AG09319 (cell line): ENCODE data around the gene C1orf210.
A peak's percentile ranks its signal among the peaks of the same experiment; 100 is the strongest.

Experiments
- DNase-seq: peaks from one replicate; pipeline ENCODE4 v3.0.0-alpha.2; 2010; ENCODE audit warnings: low read depth; ENCODE audit errors: extremely low read depth
- TF ChIP-seq, protein P1 (sequence below): IDR thresholded peaks from 2 replicates; pipeline ENCODE4 v1.5.1; 2011; ENCODE audit warnings: low read depth, mild to moderate bottlenecking, inconsistent platforms, low read length, moderate library complexity

C1orf210 gene

DNA sequence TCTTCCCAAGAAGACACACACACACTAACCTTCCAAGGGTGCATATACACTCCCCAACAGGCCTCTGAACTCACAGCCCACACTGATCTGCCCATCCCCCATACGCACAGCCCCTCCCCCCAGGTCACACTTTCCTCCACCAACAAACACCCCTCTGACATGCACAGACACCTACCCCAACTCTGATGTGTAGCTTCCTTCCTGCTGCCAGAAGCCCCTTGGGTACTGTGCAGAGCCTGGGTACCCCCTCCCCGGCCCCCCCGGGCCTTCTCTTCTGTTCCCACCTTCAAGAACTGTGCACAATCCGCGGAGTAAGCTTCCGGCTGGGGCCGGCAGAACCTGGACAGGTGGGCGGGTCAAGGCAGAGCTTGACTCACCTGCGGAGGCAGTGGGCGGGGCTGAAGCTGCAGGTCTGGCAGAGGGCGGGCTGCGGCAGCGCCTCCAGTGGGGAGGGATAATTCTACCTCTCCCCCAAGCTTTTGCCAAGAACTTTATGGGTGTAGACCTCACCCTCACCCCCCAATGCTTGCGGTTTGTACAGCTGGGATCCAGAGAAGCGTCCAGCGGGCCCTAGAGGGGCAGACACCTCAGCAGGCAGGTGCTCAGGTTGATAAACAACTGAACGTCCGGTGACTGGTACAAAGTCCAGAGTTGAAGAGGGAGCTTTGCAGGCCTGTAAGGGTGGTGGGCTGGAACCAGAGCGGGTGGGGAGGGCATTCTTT, at the start of gene C1orf210:
Gene C1orf210, minus strand, starts transcription at position 313 of the 722 bp plus-strand sequence. CDS start 2,311 bp downstream, outside the sequence.
- TF ChIP-seq, protein P1, sequence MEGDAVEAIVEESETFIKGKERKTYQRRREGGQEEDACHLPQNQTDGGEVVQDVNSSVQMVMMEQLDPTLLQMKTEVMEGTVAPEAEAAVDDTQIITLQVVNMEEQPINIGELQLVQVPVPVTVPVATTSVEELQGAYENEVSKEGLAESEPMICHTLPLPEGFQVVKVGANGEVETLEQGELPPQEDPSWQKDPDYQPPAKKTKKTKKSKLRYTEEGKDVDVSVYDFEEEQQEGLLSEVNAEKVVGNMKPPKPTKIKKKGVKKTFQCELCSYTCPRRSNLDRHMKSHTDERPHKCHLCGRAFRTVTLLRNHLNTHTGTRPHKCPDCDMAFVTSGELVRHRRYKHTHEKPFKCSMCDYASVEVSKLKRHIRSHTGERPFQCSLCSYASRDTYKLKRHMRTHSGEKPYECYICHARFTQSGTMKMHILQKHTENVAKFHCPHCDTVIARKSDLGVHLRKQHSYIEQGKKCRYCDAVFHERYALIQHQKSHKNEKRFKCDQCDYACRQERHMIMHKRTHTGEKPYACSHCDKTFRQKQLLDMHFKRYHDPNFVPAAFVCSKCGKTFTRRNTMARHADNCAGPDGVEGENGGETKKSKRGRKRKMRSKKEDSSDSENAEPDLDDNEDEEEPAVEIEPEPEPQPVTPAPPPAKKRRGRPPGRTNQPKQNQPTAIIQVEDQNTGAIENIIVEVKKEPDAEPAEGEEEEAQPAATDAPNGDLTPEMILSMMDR: no peak
- DNase-seq: no peak

DNA sequence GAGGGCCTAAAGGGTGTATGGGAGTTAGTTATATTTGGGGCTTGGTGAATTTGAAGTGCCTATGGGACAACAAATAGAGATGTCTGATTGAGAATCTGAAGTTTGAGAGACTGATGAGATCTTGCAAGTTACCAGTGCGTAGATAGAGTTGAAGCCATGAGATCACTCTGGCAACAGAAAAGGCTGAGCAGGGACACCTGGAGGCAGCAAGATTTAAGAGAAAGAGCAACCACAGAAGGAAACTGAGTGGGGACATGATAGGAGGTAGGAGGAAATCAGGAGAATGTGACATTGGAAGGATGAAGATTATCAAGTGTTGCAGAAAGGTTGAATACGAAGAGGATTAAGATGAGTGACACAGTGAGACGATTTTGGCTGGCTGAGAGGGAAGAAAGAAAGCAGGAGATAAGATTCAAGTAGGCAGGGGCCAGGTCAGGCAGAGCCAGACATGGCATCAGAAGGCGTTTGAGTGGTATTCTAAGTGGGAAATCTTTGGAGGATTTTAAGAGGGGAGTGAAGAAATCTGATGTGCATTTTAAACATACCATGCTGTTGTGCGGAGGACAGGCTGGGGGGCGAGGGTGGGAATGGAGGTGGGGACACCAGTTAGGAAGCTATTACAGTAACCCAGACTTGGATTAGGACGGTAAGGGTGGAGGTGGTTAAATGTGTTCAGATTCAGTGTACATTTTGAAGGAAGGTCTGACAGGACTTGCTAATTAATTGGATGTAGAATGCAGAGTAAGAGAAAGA, 49.2 kb upstream of the C1orf210 start:
- no peak for DNase-seq
- TF ChIP-seq, protein P1: no peak

DNA sequence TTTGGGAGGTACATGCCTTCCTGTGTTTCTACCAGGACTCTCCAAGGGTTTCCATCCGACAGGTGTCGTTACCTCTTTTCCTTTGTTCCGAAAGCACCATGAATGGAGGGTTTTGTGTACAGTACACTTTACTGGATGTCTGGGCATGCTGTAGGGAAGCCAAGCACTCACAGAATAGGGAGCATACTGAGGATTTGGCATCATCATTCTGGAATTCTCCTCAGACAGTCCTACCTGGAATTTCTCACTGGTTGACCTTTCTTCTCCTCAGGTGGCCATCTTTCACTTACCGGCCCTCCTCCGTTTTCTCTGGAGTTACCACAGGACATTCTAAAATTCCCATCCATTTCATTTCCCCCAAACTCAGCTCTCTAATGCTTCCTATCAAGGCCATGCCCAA, 46.3 kb upstream of the C1orf210 start:
- no peak for DNase-seq
- TF ChIP-seq, protein P1: no peak

DNA sequence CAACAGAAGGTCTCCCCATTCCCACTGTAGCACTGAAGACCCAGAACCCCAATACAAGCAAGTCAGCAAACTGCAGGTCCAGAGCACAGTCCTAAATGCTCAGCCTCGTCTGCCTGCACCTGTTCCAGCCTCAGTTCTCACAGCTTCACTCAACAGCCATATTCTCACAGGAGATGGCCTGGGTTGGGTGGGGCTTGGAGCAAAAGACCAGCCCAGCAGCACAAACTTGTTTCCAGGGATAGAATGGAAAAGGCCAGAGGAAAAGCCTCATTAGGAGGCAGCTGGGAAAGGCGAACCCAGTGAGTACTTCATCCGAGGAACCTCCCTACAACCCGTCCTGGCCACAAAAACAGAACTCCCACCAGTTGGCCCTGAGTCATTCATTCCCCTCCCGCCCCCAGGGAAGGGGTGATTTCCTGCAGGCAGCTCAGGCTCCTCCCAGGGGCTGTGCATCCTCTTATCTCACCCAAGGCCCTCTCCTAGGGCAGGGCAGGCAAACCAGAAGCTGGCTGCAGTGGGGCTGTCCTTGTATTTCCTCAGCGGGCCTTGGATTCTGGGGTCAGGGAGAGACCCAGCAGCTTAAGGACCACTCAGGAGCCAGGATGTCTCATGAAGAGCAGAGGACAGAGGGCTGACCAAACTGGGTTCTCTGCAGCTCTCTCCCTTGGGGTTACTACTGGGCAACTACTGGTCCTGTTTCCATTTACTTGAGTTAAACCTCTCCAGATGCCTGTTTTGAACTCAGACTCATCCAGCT, 44.8 kb upstream of the C1orf210 start:
- peak; percentile 41 for DNase-seq
- TF ChIP-seq, protein P1: no peak

DNA sequence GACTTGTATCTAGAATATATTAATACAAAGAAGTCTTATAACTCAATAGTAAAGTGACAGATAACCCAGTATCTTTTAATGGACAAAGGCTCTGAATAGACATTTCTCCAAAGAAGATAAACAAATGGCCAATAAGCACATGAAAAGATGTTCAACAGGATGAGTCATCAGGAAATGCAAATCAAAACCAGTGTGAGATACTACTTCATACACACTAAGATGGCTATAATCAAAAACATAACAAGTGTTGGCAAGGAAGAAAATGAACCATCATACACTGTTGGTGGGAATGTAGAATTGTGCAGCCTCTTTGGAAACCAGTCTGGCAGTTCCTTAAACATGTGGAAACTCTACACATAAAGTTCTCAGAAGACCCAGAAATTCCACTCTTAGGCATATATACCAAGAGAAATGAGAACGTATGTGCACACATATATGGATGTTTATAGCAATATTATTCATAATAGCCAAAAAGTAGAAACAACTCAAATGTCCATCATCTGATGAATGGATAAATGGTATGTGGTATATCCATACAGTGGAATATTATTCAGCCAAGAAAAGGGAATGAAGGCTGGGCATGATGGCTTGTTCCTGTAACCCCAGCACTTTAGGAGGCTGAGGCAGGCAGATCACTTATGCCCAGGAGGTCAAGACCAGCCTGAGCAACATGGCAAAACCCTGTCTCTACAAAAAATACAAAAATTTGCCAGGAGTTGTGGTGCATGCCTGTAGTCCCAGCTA, 42.3 kb upstream of the C1orf210 start:
- TF ChIP-seq, protein P1: no peak

DNA sequence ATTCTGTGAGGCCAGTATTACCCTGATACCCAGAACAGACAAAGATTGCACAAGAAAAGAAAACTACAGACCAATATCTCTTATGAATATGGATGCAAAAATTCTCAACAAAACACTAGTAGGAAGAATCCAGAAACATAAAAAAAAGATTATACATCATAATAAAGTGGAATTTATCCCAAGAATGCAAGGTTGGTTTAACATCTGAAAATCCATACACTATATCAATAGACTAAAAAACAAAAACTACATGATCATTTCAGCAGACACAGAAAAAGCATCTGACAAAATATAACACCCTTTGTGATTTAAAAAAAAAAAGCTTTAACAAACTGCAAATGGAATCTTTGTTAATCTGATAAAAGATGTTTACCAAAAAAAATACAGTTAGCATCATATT, 40.0 kb upstream of the C1orf210 start:
- DNase-seq: no peak
- TF ChIP-seq, protein P1: no peak

More for the DNA sequence above, 42.3 kb upstream of the C1orf210 start:
- peak; percentile 23 for DNase-seq
